ENCODE measurements around the gene ASB9. TPM values are rescaled to one million over a fixed set of nuclear protein-coding genes. Genes with fewer than 3 reads are reported as not detected.

ASB9 gene
- total RNA-seq, 4 donors from 2014 or later, result 0.65 to 15.4 (median 2.4) TPM

DNA sequence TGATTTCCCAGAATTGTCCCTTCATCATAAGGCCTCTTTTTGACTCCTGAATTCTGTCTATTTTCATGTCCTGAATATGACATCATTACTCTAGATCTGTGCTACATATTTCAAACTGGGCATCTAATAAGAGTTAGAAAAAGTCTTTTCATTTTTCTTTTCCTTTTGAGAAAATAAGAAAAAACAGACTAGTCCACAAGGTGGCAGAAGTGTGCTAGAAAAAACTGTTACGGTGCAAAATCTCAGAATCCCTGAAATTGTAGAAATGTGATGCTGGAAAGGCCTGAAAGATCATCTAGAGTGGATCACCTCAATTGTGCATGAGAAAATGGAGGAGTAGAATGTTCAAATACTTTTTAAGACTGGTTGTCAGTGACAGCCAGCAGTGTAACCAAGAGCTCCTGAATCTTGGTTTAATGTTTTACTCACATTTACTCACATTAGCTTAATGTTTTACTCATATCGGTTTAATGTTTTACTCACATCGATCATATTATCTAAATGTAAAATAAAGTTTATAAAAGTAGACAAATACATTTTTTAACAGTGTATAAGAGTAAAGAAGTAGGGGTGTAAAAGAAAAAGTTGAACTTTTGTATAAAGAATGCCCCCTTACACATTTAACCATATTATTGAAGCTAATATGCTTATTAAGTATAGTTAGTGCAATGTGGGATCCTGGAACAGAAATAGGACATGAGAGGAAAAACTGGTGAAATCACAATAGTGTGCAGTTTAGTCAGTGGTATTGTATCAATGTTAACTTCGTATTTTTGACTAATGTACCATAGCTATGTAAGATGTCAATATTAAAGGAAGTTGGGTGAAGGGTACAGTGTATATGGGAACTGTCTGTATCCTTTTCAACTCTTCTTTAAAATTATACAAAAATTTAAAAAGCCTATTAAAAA lies 30.3 kb upstream of the ASB9 start:
- TF ChIP-seq, protein P1, sequence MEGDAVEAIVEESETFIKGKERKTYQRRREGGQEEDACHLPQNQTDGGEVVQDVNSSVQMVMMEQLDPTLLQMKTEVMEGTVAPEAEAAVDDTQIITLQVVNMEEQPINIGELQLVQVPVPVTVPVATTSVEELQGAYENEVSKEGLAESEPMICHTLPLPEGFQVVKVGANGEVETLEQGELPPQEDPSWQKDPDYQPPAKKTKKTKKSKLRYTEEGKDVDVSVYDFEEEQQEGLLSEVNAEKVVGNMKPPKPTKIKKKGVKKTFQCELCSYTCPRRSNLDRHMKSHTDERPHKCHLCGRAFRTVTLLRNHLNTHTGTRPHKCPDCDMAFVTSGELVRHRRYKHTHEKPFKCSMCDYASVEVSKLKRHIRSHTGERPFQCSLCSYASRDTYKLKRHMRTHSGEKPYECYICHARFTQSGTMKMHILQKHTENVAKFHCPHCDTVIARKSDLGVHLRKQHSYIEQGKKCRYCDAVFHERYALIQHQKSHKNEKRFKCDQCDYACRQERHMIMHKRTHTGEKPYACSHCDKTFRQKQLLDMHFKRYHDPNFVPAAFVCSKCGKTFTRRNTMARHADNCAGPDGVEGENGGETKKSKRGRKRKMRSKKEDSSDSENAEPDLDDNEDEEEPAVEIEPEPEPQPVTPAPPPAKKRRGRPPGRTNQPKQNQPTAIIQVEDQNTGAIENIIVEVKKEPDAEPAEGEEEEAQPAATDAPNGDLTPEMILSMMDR (IDR thresholded peaks at IDR 0.05; ENCODE audit: low read depth), result no peak

DNA sequence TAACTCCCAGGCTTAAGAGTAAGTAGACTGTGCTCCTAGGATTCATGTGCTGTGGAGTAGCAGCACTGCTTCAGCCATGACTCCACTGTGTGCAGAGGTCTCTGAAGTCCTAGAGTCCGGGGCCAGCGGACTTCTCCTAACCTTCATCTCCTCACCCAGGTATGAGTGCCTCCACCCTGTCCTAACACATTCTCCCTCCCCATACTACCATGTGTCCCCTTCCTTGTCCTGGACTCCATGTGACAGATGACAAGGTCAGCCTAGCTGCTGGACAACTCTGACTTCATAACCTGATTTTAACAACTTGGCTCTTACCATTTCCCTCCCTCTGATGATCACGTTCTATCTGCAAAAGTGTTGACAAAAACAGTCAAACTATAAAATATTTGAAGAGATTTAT lies 28.9 kb upstream of the ASB9 start:
- TF ChIP-seq, protein P1 (IDR thresholded peaks at IDR 0.05; ENCODE audit: low read depth), result no peak

DNA sequence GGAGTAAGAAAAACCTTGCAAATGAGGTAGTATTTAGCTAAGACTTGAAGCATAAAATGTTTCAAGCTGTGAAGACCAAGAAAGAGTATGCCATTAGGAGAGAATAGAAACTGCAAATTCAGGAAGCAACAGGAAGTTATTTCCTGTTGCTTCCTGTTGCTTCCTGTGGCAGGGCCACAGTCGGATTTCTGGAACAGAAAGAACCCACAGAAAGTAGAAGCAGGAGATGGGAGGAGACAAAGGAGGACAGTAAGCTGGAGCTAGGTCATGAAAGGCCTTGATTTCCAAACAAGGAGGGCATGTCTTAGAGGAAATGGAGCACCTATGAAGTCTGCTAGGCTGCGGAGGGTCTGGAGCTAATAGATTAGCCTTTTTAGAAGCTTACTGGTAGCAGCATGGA lies 28.3 kb upstream of the ASB9 start:
- TF ChIP-seq, protein P1 (IDR thresholded peaks at IDR 0.05; ENCODE audit: low read depth), result no peak

DNA sequence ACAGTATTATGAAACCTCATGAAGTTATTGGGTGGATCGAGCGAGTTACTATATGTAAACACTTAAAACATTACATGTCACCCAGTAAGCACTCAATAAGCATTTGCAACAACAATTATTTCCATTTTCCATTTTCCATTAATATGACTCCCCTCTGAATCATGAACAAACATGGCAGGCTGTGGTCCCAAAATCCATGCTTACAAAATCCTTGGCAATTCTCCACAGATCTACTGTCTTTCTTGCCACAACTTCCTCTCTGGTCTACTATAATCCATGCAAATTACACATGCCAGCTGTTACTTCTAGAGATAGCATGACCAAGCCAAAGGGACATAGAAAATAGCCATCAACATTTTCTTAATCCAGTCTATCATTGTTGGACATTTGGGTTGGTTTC lies 23.6 kb upstream of the ASB9 start:
- TF ChIP-seq, protein P1 (IDR thresholded peaks at IDR 0.05; ENCODE audit: low read depth), result no peak

DNA sequence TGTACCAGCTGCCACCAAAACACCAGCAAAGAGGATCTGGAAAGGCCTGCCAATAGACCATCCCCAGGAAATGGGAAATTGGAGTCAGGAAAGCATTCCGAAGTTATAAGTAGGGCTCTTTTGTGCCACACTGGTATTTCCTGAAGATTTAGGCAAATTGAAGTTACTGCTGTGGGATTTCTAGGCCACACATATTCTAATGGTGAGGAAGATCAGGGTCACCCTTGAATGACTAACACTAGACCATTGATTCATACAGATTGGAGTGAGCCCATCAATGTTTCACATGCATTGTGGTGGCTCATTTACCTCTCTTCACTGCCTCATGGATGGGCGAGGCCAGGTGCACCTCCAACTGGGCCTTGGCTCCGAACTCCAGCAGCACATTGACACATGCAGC lies 23.0 kb upstream of the ASB9 start:
- TF ChIP-seq, protein P1 (IDR thresholded peaks at IDR 0.05; ENCODE audit: low read depth), result no peak

DNA sequence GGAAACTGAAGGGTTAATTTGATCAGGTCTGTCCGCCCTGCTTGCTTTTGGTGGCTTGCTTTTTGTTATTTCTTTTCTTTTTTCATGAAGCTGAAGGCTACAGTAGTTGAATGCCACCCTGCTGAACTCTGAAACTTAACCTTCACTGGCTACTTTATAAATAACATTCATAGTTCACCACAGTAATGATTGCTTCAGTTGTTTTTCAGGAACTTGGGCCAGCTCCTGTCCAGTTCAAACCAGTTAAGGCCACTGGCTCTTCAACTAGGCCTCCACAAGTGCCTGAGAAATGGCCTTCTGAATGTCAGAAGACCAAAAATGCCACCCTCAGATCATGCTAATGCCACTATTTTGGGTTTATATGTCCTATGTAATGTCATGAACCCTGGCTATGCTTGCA lies 7.7 kb upstream of the ASB9 start:
- TF ChIP-seq, protein P1 (IDR thresholded peaks at IDR 0.05; ENCODE audit: low read depth), result no peak

DNA sequence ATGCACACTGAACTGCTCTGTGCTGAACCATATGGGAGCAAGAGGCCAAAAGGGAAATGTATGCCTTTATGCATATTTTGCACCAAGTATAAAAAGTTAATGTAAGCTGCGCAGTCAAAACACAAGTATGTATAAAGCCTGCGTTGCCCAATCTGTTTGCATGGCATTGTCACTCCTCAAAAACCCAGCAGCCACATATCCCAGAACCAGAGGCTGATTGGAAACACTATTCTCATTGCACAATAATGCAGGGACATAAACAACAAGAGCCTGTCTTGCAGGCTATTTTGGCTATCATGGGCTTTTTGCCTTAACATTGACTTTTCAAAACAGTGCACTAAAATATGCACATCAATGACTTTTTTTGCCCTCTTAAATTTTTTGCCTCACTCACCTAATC lies 5.1 kb upstream of the ASB9 start:
- TF ChIP-seq, protein P1 (IDR thresholded peaks at IDR 0.05; ENCODE audit: low read depth), result no peak
